ENCODE results near the gene TOP2A. TPM values are rescaled to one million over a fixed set of nuclear protein-coding genes. Genes with fewer than 3 reads are reported as not detected.

The TOP2A gene
- total RNA-seq, 1 donor from 2014 or later, result 16.9 TPM

GRCh38 chr17:40349895-40350688 is 67.6 kb downstream of the TOP2A start:
- intact Hi-C loops (cut with DNase I), result no loop called here
- Histone ChIP-seq H3K27ac (peak overlapping the region; percentile 97), H3K27me3 (no peaks in the 10 kb centered on the region), H3K4me1 (peaks cover 68% of the 10 kb centered on the region), H3K36me3 (peaks cover 3 to 35% of the 10 kb centered on the region in 2 donors), H3K4me3 (no peak overlapping the region), H3K9me3 (no peaks in the 10 kb centered on the region)
- TF ChIP-seq CTCF (IDR thresholded peaks at IDR 0.05) (no peak), POLR2A (IDR thresholded peaks at IDR 0.05) (no peak), POLR2AphosphoS5 (IDR thresholded peaks at IDR 0.05; ENCODE audit: insufficient read depth in 1 of 2, low read depth in 1 of 2) (peak in 1 of 2 donors; percentile 34)
- no peak for DNase-seq (ENCODE audit: extremely low spot score in 2 of 2)

- Histone ChIP-seq H3K4me3 (no peak overlapping the region), H3K27me3 (no peaks in the 10 kb centered on the region), H3K4me1 (peaks cover 68% of the 10 kb centered on the region), H3K36me3 (peaks cover 3 to 35% of the 10 kb centered on the region in 2 donors), H3K27ac (peak overlapping the region; percentile 97), H3K9me3 (no peaks in the 10 kb centered on the region)
- TF ChIP-seq POLR2A (IDR thresholded peaks at IDR 0.05), result no peak
- no peak for TF ChIP-seq POLR2AphosphoS5 (IDR thresholded peaks at IDR 0.05; ENCODE audit: insufficient read depth in 1 of 2, low read depth in 1 of 2)
- no peak for TF ChIP-seq CTCF (IDR thresholded peaks at IDR 0.05)
- intact Hi-C loops (cut with DNase I), result no loop called here
- DNase-seq (ENCODE audit: extremely low spot score in 2 of 2), result no peak
These were observed 68.2 kb downstream of the TOP2A start for GRCh38 chr17:40349477-40349894.

- intact Hi-C loops (cut with DNase I), result no loop called here
- Histone ChIP-seq H3K36me3 (peaks cover 3 to 35% of the 10 kb centered on the region in 2 donors), H3K4me3 (no peak overlapping the region), H3K27ac (peak overlapping the region; percentile 97), H3K4me1 (peaks cover 71% of the 10 kb centered on the region), H3K27me3 (no peaks in the 10 kb centered on the region), H3K9me3 (no peaks in the 10 kb centered on the region)
- TF ChIP-seq POLR2A (IDR thresholded peaks at IDR 0.05) (no peak), POLR2AphosphoS5 (IDR thresholded peaks at IDR 0.05; ENCODE audit: insufficient read depth in 1 of 2, low read depth in 1 of 2) (no peak), CTCF (IDR thresholded peaks at IDR 0.05) (no peak)
- no peak for DNase-seq (ENCODE audit: extremely low spot score in 2 of 2)
These were observed 68.9 kb downstream of the TOP2A start for GRCh38 chr17:40348562-40349476.

- H3K4me1 ChIP-seq, result peaks cover 78% of the 10 kb centered on the region
- H3K27me3 ChIP-seq, result no peaks in the 10 kb centered on the region
- H3K9me3 ChIP-seq, result no peaks in the 10 kb centered on the region
- no peak for DNase-seq (ENCODE audit: extremely low spot score in 2 of 2)
- TF ChIP-seq POLR2A (IDR thresholded peaks at IDR 0.05) (no peak), CTCF (IDR thresholded peaks at IDR 0.05) (no peak), POLR2AphosphoS5 (IDR thresholded peaks at IDR 0.05; ENCODE audit: insufficient read depth in 1 of 2, low read depth in 1 of 2) (no peak)
- no peak overlapping the region for H3K4me3 ChIP-seq
- peak overlapping the region; percentile 97 for H3K27ac ChIP-seq
- H3K36me3 ChIP-seq, result peaks cover 3 to 32% of the 10 kb centered on the region in 2 donors
- intact Hi-C loops (cut with DNase I), result no loop called here
These were observed 69.6 kb downstream of the TOP2A start for GRCh38 chr17:40348136-40348504.

All from vagina (tissue), 2 donors.